Measurements from ENCODE around the gene TDRD5.

DNA sequence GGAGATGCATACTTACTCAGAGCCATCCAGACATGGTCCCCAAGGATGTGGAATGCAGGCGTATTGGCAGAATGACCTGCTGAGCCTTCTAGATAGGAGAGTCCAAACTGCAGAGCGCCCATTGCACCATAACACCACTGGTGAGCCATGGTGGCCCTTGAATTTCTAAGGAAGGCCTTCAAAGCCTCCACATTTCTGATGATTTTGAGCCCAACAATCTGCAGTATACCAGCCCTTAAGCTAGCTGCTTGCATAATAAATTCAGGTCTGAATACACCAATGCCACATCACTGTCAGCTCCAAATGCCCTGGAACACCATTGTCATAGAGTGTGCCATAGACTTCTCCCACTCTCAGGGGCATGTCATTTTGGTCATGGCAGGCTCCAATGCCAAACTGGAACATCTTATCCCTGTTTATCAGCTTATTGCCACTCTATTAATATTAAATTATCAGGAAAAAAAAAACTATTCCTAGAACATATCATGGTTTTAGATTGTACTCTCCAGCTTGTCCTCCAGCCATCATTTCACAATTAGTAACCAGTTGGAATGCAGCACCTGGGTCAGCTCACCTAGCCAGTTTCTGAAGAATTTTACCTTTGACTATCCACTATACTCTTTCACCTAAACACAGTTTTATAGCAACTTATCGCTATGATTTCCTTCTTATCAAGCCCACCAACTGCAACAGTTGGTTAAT, 42.8 kb upstream of the TDRD5 start:
- TF ChIP-seq CTCF (IDR thresholded peaks at IDR 0.05) (no peak), ZFX (IDR thresholded peaks at IDR 0.05; ENCODE audit: borderline replicate concordance) (no peak)

Measured in 22Rv1 (cell line).